Loucy (cell line): ENCODE results near the gene N4BP2L2.

Experiments used
- H2AFZ ChIP-seq: fragments of 200-600 bp; sonication (generic); 2 replicates; pipeline ENCODE4 v1.6.0; 2016; ENCODE audit warnings: antibody characterized with exemption, mild to moderate bottlenecking, low read length, moderate library complexity
- H3F3A ChIP-seq: fragments of 200-600 bp; 2 replicates; pipeline ENCODE4 v1.6.0; 2016; ENCODE audit warnings: antibody characterized with exemption, low read depth, mild to moderate bottlenecking
- H3K27me3 ChIP-seq: fragments of 200-600 bp; sonication (generic); 2 replicates; pipeline ENCODE4 v1.6.1; 2014; ENCODE audit warnings: low read length, mild to moderate bottlenecking; ENCODE audit not compliant: insufficient read depth, poor library complexity, severe bottlenecking
- H3K36me3 ChIP-seq: fragments of 200-600 bp; sonication (generic); 2 replicates; pipeline ENCODE4 v1.6.1; 2016; ENCODE audit warnings: low read length; ENCODE audit not compliant: insufficient read depth
- H3K4me1 ChIP-seq: fragments of 200-600 bp; sonication (generic); 2 replicates; pipeline ENCODE4 v1.5.1; 2014; ENCODE audit warnings: low read length, mild to moderate bottlenecking; ENCODE audit not compliant: insufficient read depth, poor library complexity, severe bottlenecking
- H3K4me2 ChIP-seq: fragments of 200-600 bp; sonication (generic); 2 replicates; pipeline ENCODE4 v1.6.0; 2014; ENCODE audit warnings: antibody characterized with exemption, low read length, low read depth, mild to moderate bottlenecking; ENCODE audit not compliant: poor library complexity, severe bottlenecking
- H3K4me3 ChIP-seq: fragments of 200-600 bp; sonication (generic); 2 replicates; pipeline ENCODE4 v1.5.1; 2014; ENCODE audit warnings: low read length, mild to moderate bottlenecking, mixed read lengths; ENCODE audit not compliant: poor library complexity, severe bottlenecking
- H3K79me2 ChIP-seq: fragments of 200-600 bp; sonication (generic); 2 replicates; pipeline ENCODE4 v1.6.1; 2014; ENCODE audit warnings: low read length; ENCODE audit not compliant: insufficient read depth
- H3K9ac ChIP-seq: fragments of 200-600 bp; sonication (generic); 2 replicates; pipeline ENCODE4 v1.6.0; 2014; ENCODE audit warnings: mild to moderate bottlenecking, low read depth, low read length, moderate library complexity; ENCODE audit not compliant: poor library complexity, severe bottlenecking
- H3K9me2 ChIP-seq: fragments of 200-600 bp; sonication (generic); replicated peaks from 2 replicates; pipeline ENCODE4 v1.6.1; 2016; ENCODE audit warnings: low read depth, low read length, mixed read lengths
- H3K9me3 ChIP-seq: fragments of 200-600 bp; sonication (generic); 2 replicates; pipeline ENCODE4 v1.6.1; 2014; ENCODE audit warnings: mild to moderate bottlenecking, antibody characterized with exemption, low read length, low read depth; ENCODE audit not compliant: insufficient read depth
- H4K20me1 ChIP-seq: fragments of 200-600 bp; sonication (generic); 2 replicates; pipeline ENCODE4 v1.6.0; 2014; ENCODE audit warnings: antibody characterized with exemption, low read length, mild to moderate bottlenecking; ENCODE audit not compliant: insufficient read depth, poor library complexity, severe bottlenecking
- CTCF ChIP-seq: fragments of 200-600 bp; sonication (generic); conservative IDR thresholded peaks from 2 replicates; pipeline ENCODE4 v1.5.1; 2014; ENCODE audit warnings: mild to moderate bottlenecking, antibody characterized with exemption, low read length
- EZH2phosphoT487 ChIP-seq: fragments of 200-600 bp; IDR thresholded peaks from 2 replicates; pipeline ENCODE4 v1.6.1; 2018; ENCODE audit warnings: antibody characterized with exemption, mild to moderate bottlenecking, moderate library complexity, borderline replicate concordance

N4BP2L2 gene

GRCh38 chr13:32503727-32504126 is 34.9 kb downstream of the N4BP2L2 start:
- Histone ChIP-seq H3K4me2 (no peak overlapping the region), H3K27me3 (no peaks in the 10 kb centered on the region), H3K4me1 (no peaks in the 10 kb centered on the region), H3F3A (no peaks in the 10 kb centered on the region), H3K9me3 (no peaks in the 10 kb centered on the region), H3K9ac (no peak overlapping the region), H3K4me3 (no peak overlapping the region), H2AFZ (no peak overlapping the region), H3K9me2 (no peaks in the 10 kb centered on the region), H3K36me3 (no peaks in the 10 kb centered on the region), H3K79me2 (no peaks in the 10 kb centered on the region), H4K20me1 (no peaks in the 10 kb centered on the region)
- TF ChIP-seq EZH2phosphoT487 (no peak), CTCF (no peak)

- no peaks in the 10 kb centered on the region for H3K36me3 ChIP-seq
- H3K4me1 ChIP-seq = peaks cover 8% of the 10 kb centered on the region
- H4K20me1 ChIP-seq = no peaks in the 10 kb centered on the region
- no peaks in the 10 kb centered on the region for H3F3A ChIP-seq
- H3K27me3 ChIP-seq = no peaks in the 10 kb centered on the region
- H2AFZ ChIP-seq = no peak overlapping the region
- no peaks in the 10 kb centered on the region for H3K79me2 ChIP-seq
- no peaks in the 10 kb centered on the region for H3K9me3 ChIP-seq
- no peak overlapping the region for H3K4me2 ChIP-seq
- H3K9me2 ChIP-seq = no peaks in the 10 kb centered on the region
- no peak overlapping the region for H3K9ac ChIP-seq
- TF ChIP-seq EZH2phosphoT487 = no peak
- no peak for TF ChIP-seq CTCF
- no peak overlapping the region for H3K4me3 ChIP-seq
Measured at GRCh38 chr13:32501064-32501463, 37.5 kb downstream of the N4BP2L2 start.

GRCh38 chr13:32499538-32500210 is 38.9 kb downstream of the N4BP2L2 start:
- Histone ChIP-seq H3K79me2 (no peaks in the 10 kb centered on the region), H3F3A (no peaks in the 10 kb centered on the region), H3K4me3 (no peak overlapping the region), H3K9me2 (no peaks in the 10 kb centered on the region), H3K9me3 (no peaks in the 10 kb centered on the region), H3K4me1 (peaks cover 8% of the 10 kb centered on the region), H3K36me3 (no peaks in the 10 kb centered on the region), H4K20me1 (no peaks in the 10 kb centered on the region), H2AFZ (no peak overlapping the region), H3K4me2 (no peak overlapping the region), H3K9ac (no peak overlapping the region), H3K27me3 (no peaks in the 10 kb centered on the region)
- TF ChIP-seq CTCF = no peak
- TF ChIP-seq EZH2phosphoT487 = no peak
